Superior temporal gyrus (tissue), 1 donor: ENCODE measurements around the gene ZNF460.
"Not testable (repeated sequence)": the region's sequence is repeated elsewhere in the genome, so short reads cannot be mapped to it uniquely, and the experiment has no call there.

Source experiments
- DNase-seq: peaks from one replicate; pipeline ENCODE4 v3.0.0-alpha.2; 2016; ENCODE audit errors: extremely low spot score

Gene ZNF460

GRCh38 chr19:57280165-57280961 lies at the start of gene ZNF460:
Gene ZNF460 (plus strand): TSS chr19:57280485. CDS start chr19:57280807, 322 bp downstream.
- DNase-seq: peak; percentile 98

GRCh38 chr19:57231686-57232085 lies 48.6 kb upstream of the ZNF460 start:
- no peak for DNase-seq

- no peak for DNase-seq
These were observed 47.1 kb upstream of the ZNF460 start for GRCh38 chr19:57233207-57233606.

- no peak for DNase-seq
These were observed 40.3 kb upstream of the ZNF460 start for GRCh38 chr19:57239982-57240310.

- DNase-seq: peak; percentile 96
These were observed 39.8 kb upstream of the ZNF460 start, which contains the start of gene ZNF805 for GRCh38 chr19:57240311-57241090. Gene ZNF805 (plus strand): TSS chr19:57240632. CDS start chr19:57240892, 260 bp downstream.

- DNase-seq: peak; percentile 16
These were observed 39.1 kb upstream of the ZNF460 start for GRCh38 chr19:57241176-57241575.

GRCh38 chr19:57242821-57243220 lies 37.5 kb upstream of the ZNF460 start:
- no peak for DNase-seq

- DNase-seq: no peak
These were observed 35.8 kb upstream of the ZNF460 start for GRCh38 chr19:57244513-57244912.

- DNase-seq: no peak
These were observed 35.2 kb upstream of the ZNF460 start for GRCh38 chr19:57245066-57245465.

- DNase-seq: no peak
These were observed 34.3 kb upstream of the ZNF460 start for GRCh38 chr19:57245959-57246358.

- DNase-seq: no peak
These were observed 31.6 kb upstream of the ZNF460 start for GRCh38 chr19:57248646-57249045.

GRCh38 chr19:57249329-57249728 lies 31.0 kb upstream of the ZNF460 start:
- DNase-seq: no peak

GRCh38 chr19:57253767-57254166 lies 26.5 kb upstream of the ZNF460 start:
- not testable (repeated sequence) for DNase-seq

GRCh38 chr19:57262044-57262443 lies 18.2 kb upstream of the ZNF460 start:
- no peak for DNase-seq

GRCh38 chr19:57263244-57263741 lies 17.0 kb upstream of the ZNF460 start:
- no peak for DNase-seq

GRCh38 chr19:57267291-57267690 lies 13.0 kb upstream of the ZNF460 start:
- no peak for DNase-seq

- no peak for DNase-seq
These were observed 10.6 kb upstream of the ZNF460 start for GRCh38 chr19:57269515-57270250.

- no peak for DNase-seq
These were observed 9.0 kb upstream of the ZNF460 start for GRCh38 chr19:57271280-57271679.

- no peak for DNase-seq
These were observed 7.3 kb upstream of the ZNF460 start for GRCh38 chr19:57273014-57273413.

GRCh38 chr19:57276430-57276829 lies 3.9 kb upstream of the ZNF460 start:
- DNase-seq: no peak

- not testable (repeated sequence) for DNase-seq
These were observed 1.8 kb upstream of the ZNF460 start for GRCh38 chr19:57278481-57278880.
